AG10803 (cell line): Measurements from ENCODE around the gene ACTL8.
A peak's percentile ranks its signal among the peaks of the same experiment; 100 is the strongest.

Source experiments
- DNase-seq: peaks from one replicate; pipeline ENCODE4 v3.0.0; 2010; ENCODE audit warnings: low read depth
- H3K4me3 ChIP-seq: 2 replicates; pipeline ENCODE4 v1.5.1; 2011; ENCODE audit warnings: mild to moderate bottlenecking, low read length, control low read depth
- TF ChIP-seq, protein P1 (sequence below): conservative IDR thresholded peaks from 2 replicates; pipeline ENCODE4 v1.5.1; 2011; ENCODE audit warnings: mild to moderate bottlenecking, low read length, control low read depth, inconsistent platforms

ACTL8 gene, protein sequence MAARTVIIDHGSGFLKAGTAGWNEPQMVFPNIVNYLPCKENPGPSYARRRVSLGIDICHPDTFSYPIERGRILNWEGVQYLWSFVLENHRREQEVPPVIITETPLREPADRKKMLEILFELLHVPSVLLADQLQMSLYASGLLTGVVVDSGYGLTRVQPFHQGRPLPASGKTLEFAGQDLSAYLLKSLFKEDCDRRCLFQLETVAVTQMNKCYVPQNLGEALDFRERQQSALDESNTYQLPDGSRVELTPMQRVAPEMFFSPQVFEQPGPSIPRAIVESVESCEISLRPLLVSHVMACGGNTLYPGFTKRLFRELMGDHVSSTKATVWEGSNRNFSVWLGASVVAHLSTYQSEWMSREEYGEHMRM

DNA sequence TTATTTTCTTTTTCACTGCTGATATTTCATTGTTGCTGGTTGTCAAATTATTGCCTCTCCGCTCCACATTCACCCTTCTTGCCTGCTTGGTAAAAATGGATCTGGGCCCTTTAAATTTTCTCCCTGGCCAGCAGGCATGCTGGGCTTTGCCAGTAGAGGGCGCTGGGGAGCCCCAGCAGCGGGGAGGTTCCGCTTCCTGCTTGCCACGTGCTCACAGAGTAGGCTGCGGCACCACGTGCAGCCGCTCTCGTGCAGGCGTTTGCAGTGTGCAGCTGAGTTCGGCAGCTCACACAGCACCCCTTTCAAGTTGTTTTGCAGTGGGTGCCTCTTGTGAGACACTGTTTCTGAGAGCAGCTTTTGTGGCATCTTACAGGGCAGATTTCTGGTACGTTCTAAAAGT lies at the start of gene ACTL8:
TSS of gene ACTL8 (plus strand) at position 214 of the 400 bp plus-strand sequence. CDS start 67,676 bp downstream, outside the sequence.
- TF ChIP-seq, protein P1, sequence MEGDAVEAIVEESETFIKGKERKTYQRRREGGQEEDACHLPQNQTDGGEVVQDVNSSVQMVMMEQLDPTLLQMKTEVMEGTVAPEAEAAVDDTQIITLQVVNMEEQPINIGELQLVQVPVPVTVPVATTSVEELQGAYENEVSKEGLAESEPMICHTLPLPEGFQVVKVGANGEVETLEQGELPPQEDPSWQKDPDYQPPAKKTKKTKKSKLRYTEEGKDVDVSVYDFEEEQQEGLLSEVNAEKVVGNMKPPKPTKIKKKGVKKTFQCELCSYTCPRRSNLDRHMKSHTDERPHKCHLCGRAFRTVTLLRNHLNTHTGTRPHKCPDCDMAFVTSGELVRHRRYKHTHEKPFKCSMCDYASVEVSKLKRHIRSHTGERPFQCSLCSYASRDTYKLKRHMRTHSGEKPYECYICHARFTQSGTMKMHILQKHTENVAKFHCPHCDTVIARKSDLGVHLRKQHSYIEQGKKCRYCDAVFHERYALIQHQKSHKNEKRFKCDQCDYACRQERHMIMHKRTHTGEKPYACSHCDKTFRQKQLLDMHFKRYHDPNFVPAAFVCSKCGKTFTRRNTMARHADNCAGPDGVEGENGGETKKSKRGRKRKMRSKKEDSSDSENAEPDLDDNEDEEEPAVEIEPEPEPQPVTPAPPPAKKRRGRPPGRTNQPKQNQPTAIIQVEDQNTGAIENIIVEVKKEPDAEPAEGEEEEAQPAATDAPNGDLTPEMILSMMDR, result peak; percentile 18
- no peak for DNase-seq
- no peak within 1 kb of the TSS for H3K4me3 ChIP-seq

DNA sequence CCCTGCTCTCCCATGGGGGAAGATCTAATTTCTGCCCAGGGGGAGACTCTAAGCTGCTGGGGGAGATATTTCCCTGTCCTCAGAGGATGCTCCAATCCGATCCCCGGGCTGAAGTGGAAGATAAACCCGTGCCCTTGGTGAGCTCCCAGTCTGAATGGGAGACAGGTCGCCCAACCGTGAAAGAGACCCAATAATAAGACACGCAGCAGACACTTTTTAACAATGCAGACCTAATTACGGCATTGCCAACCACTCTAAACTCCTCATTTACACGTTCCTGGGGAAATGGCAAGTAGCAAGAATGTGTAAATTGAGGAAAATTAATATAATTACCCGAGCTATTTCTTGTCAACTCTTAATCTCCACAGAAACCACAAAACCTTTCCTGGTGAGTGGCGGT lies 48.7 kb upstream of the ACTL8 start:
- H3K4me3 ChIP-seq, result no peak overlapping the region
- DNase-seq, result no peak
- TF ChIP-seq, protein P1, result no peak

DNA sequence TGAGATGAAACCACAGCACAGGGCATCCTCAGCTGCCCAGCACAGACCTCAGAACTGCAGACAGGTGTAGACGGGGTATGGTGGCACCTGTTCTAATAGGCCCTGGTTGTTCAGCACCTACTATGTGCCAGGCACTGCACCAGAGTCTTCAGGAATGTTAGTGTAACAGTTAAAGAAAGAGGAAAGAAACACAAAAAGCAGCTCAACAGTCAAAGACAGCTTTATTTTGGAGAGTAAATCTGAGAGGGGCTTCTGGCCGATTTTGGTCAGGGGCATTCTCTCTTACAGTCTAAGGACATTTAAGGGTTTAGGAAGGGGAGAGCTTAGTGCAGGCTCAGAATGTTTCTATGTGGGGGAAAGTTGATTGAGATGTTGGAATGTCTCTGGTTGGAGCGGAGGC lies 45.2 kb upstream of the ACTL8 start:
- H3K4me3 ChIP-seq, result no peak overlapping the region
- DNase-seq, result no peak
- TF ChIP-seq, protein P1, result no peak

DNA sequence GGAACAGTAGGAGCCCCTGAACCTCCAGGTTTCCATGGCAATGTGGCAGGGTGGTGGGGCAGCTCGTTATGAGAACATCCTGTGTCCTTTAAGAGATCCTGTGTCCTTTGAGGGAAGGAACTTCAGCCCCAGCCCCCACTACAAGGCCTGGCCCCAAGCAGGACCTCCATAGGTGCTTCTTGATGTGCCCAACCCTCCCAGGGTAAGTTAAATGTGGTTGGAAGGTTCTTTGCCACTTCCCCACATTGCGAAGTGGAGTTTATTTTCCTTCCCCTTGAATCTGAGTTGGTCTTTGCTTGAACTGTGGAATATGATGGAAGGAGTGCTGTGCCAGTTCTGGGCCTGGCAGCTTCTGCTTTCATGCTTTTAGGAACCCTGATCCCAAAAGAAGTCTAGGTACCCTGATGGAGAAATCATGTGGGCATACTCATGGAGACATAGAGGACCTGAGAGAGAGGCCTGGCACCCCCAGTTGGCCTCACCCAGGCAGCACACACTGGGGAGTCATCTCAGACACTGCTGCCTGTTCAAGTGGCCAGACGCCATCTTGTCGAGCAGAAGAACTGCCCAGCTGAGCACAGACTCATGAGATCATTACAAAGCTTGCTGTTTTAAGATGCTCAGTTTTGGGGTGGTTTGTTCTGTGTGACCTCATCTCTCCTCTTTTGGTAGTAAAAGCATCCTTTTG lies 44.1 kb upstream of the ACTL8 start:
- TF ChIP-seq, protein P1, result no peak
- no peak for DNase-seq
- no peak overlapping the region for H3K4me3 ChIP-seq

DNA sequence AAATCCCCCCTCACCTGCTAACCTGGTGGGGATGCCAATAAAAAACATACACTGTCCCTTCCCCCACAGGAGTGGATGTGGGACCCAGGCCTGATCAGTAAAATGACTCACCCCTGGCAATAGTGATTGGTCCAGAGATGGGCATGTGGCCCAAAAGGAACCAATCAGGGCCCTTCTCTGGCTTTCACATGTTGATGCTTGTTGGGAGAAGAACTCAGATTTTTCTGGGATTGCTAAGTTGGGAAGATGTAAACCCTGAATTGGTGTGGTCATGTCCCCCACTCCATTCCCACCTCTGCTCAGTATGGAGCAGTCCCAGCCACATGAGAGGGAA lies 43.6 kb upstream of the ACTL8 start:
- H3K4me3 ChIP-seq, result no peak overlapping the region
- TF ChIP-seq, protein P1, result no peak
- DNase-seq, result no peak

DNA sequence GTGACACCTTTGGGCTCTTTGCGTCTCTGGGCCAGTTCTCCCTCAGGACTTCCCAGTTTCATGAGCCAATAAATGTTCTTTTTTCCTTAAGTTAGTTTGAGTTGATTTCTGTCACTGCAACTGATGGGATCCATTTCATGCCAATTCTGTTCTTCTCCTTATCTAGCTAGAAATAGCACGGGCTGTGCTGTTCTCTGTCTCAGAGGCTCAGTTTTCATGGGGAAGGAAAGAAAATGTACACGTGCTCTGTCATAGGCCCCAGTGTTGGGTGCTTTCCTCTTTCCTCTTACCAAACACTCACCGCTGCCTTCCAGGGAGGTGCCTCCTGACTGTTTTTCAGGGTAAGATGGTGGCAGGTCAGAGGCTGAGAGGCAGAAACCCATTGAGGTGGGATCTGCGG lies 43.2 kb upstream of the ACTL8 start:
- DNase-seq, result no peak
- no peak overlapping the region for H3K4me3 ChIP-seq
- TF ChIP-seq, protein P1, result no peak

DNA sequence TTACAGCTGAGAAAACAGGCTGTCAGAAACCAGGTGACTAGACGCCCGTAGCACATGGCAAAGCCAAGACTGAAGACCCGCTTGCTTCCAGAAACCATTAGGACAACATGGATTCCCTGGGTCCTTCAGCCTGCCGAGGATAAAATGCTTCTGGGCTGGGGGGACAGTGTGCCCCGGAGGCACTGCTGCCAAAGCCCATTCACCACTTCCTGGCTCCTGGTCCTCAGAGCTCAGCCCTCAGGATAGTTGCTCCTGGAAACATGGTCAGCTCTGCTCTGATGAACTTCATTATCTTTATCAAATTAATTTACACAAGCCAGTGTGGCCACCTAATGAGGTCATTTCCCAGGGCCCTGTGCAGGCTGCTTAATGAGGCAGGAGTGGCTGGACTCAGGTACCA lies 41.1 kb upstream of the ACTL8 start:
- DNase-seq, result no peak
- TF ChIP-seq, protein P1, result no peak
- no peak overlapping the region for H3K4me3 ChIP-seq
